PFSK-1 (cell line): Measurements from ENCODE around the gene TMEM115.

Experiments used
- FOXP2 ChIP-seq: optimal IDR thresholded peaks from 2 replicates; pipeline ENCODE3; 2011; ENCODE audit warnings: borderline replicate concordance, control low read depth, inconsistent platforms; ENCODE audit not compliant: insufficient read depth; ENCODE audit errors: extremely low read length, extremely low read depth
- POLR2AphosphoS5 ChIP-seq: IDR thresholded peaks from 2 replicates; pipeline ENCODE4 v1.6.1; 2012; ENCODE audit warnings: low read depth, mild to moderate bottlenecking, control low read depth, low read length, moderate library complexity
- SIN3A ChIP-seq: IDR thresholded peaks from 2 replicates; pipeline ENCODE4 v1.6.1; 2012; ENCODE audit warnings: mild to moderate bottlenecking, low read length, moderate library complexity, borderline replicate concordance; ENCODE audit not compliant: insufficient read depth
- TAF1 ChIP-seq: IDR thresholded peaks from 2 replicates; pipeline ENCODE4 v1.6.1; 2012; ENCODE audit warnings: low read length, control low read depth, borderline replicate concordance; ENCODE audit not compliant: insufficient read depth
- TF ChIP-seq, protein P1 (sequence below), 2 experiments: IDR thresholded peaks; 2 replicates each; pipeline versions ENCODE4 v1.6.1 to v1.8.0; 2011 to 2012; ENCODE audit warnings: low read depth in 2 of 2, low read length in 2 of 2, control low read depth in 1 of 2, inconsistent platforms in 1 of 2, mild to moderate bottlenecking in 1 of 2, moderate library complexity in 1 of 2; ENCODE audit not compliant: insufficient read depth in 1 of 2

Gene TMEM115

DNA sequence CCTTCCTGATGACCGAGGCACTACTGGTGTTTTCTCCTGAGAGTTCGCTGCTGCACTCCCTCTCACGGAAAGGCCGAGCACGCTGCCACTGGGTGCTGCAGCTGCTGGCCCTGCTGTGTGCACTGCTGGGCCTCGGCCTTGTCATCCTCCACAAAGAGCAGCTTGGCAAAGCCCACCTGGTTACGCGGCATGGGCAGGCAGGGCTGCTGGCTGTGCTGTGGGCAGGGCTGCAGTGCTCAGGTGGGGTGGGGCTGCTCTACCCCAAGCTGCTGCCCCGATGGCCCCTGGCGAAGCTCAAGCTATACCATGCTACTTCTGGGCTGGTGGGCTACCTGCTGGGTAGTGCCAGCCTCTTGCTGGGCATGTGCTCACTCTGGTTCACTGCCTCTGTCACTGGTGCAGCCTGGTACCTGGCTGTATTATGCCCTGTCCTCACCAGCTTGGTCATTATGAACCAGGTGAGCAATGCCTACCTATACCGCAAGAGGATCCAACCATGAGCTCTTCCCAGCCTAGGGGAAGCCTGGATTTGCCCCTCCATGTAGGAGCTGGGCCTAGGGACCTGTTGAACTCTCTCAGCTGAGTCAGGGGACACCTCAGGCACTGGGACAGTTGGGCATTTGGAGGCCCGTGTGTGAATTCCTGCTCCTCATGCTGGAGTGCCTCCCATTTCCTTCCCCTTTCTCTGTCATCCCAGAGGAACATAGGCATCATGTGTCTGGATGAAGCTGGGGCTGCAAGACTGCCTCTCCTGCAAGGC, 5.9 kb downstream of the TMEM115 start:
- TF ChIP-seq, protein P1, sequence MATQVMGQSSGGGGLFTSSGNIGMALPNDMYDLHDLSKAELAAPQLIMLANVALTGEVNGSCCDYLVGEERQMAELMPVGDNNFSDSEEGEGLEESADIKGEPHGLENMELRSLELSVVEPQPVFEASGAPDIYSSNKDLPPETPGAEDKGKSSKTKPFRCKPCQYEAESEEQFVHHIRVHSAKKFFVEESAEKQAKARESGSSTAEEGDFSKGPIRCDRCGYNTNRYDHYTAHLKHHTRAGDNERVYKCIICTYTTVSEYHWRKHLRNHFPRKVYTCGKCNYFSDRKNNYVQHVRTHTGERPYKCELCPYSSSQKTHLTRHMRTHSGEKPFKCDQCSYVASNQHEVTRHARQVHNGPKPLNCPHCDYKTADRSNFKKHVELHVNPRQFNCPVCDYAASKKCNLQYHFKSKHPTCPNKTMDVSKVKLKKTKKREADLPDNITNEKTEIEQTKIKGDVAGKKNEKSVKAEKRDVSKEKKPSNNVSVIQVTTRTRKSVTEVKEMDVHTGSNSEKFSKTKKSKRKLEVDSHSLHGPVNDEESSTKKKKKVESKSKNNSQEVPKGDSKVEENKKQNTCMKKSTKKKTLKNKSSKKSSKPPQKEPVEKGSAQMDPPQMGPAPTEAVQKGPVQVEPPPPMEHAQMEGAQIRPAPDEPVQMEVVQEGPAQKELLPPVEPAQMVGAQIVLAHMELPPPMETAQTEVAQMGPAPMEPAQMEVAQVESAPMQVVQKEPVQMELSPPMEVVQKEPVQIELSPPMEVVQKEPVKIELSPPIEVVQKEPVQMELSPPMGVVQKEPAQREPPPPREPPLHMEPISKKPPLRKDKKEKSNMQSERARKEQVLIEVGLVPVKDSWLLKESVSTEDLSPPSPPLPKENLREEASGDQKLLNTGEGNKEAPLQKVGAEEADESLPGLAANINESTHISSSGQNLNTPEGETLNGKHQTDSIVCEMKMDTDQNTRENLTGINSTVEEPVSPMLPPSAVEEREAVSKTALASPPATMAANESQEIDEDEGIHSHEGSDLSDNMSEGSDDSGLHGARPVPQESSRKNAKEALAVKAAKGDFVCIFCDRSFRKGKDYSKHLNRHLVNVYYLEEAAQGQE (IDR thresholded peaks at IDR 0.05; ENCODE audit: insufficient read depth in 1 of 2, low read depth in 2 of 2, low read length in 2 of 2): no peak
- no peak for TF ChIP-seq POLR2AphosphoS5
- TF ChIP-seq TAF1: no peak
- no peak for TF ChIP-seq SIN3A
- TF ChIP-seq FOXP2: no peak

- TF ChIP-seq SIN3A: no peak
- no peak for TF ChIP-seq TAF1
- TF ChIP-seq FOXP2: no peak
- TF ChIP-seq, protein P1 (IDR thresholded peaks at IDR 0.05; ENCODE audit: insufficient read depth in 1 of 2, low read depth in 2 of 2, low read length in 2 of 2): no peak
- no peak for TF ChIP-seq POLR2AphosphoS5
Observed at GRCh38 chr3:50352781-50353180, 6.5 kb downstream of the TMEM115 start.

DNA sequence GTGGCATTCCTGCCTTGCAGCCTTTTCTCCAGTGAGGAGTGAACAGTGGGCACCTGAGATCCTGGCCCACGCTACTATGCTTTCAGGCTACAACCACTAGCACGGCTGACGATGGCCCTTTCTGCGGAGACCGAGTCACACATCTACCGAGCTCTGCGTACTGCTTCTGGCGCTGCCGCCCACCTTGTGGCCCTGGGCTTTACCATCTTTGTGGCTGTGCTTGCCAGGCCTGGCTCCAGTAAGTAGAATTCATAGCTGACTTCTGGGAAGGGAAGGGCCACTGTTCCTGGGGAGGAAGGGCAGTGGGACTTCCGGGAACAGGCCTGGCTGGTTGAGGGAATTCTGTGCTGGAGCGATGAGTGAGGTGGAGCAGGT, 8.0 kb downstream of the TMEM115 start:
- TF ChIP-seq POLR2AphosphoS5 (no peak), SIN3A (no peak), TAF1 (no peak), FOXP2 (no peak)
- TF ChIP-seq, protein P1 (IDR thresholded peaks at IDR 0.05; ENCODE audit: insufficient read depth in 1 of 2, low read depth in 2 of 2, low read length in 2 of 2): no peak

DNA sequence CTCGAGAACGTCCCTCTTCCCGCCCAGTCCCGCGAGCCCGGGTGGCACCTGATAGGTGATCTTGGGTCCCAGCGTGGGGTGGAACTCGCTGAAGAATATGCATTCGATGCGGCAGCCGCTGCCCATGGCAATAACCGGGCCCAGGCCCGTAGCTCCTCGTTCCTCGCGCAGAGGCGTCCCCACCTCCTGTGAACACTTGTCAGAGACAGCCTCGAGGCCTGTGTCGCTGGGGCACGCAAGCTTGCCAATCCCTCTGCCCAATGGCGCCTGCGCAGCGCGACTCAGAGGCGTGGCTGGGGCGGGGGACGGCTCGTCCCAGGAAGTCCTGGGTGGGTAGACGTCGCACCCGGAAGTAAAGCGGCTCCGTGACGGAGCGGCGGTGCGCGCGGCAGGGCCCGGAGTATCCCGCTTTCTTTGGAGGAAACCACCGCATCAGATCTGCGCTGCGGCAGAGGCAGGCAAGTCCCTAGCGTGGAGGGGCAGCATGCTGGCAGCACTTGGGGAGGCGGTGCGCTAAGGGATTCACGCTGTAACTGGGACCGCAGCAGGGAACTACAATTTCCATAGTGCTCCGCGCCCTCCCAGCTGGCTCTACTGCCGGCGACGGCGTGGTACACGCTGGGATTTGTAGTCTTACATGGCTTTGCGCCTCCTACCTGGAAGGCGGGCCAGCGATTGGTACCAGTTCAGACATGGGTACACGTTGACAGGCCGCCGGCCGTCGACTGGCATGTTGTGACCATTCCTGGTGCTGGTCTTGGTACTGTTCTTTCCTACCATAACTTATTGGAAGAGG, 8.6 kb downstream of the TMEM115 start, which contains the start of the genes CYB561D2 and NPRL2:
CYB561D2 (plus strand) TSS at position 336 of the 796 bp plus-strand sequence. CDS start 572 bp downstream, outside the sequence.
NPRL2 (minus strand) TSS at position 249 of the 796 bp plus-strand sequence; CDS start at position 126, 123 bp downstream.
- TF ChIP-seq SIN3A (peak; percentile 68; the same call in 1 of the 2 replicates), TAF1 (peak; percentile 70; the same call in 1 of the 2 replicates), POLR2AphosphoS5 (peak; percentile 85), FOXP2 (no peak)
- TF ChIP-seq, protein P1 (IDR thresholded peaks at IDR 0.05; ENCODE audit: insufficient read depth in 1 of 2, low read depth in 2 of 2, low read length in 2 of 2): no peak
